Pancreas (tissue), 10 donors: ENCODE data around the gene SLCO4A1. TPM values are rescaled to one million over a fixed set of nuclear protein-coding genes. Genes with fewer than 3 reads are reported as not detected.
A peak's percentile ranks its signal among the peaks of the same experiment; 100 is the strongest.

Experiments
- ATAC-seq, 4 donors: fragments of 200-7000 bp; cut with Tn5 transposase; one replicate each; pipeline versions ENCODE4 v1.8.0 to v1.9.1; 2020; ENCODE audit warnings: mild to moderate bottlenecking in 4 of 4, moderate library complexity in 4 of 4
- DNase-seq, 6 donors: peaks; one replicate each; pipeline ENCODE4 v3.0.0-alpha.2; 2020
- FAIRE-seq: peaks from 2 replicates; lab custom pipeline; 2012; peaks lifted over from hg19 to GRCh38; lab: Jason Lieb, UNC
- H3K27ac ChIP-seq, 4 donors: fragments of 200-600 bp; sonication (generic); 1 replicate in 3 of 4; 2 replicates in 1 of 4; pipeline versions ENCODE4 v1.5.0 to v1.8.0; 2020
- H3K27me3 ChIP-seq, 4 donors: fragments of 200-600 bp; one replicate each; pipeline ENCODE4 v1.8.0; 2021
- H3K36me3 ChIP-seq, 3 donors: fragments of 200-600 bp; sonication (generic) in 1 of 3; one replicate each; pipeline versions ENCODE4 v1.5.0 to v1.8.0; 2020 to 2021
- H3K4me1 ChIP-seq, 3 donors: fragments of 200-600 bp; one replicate each; pipeline ENCODE4 v1.8.0; 2021
- H3K4me3 ChIP-seq, 4 donors: fragments of 200-600 bp; sonication (generic) in 2 of 4; one replicate each; pipeline versions ENCODE4 v1.5.0 to v1.8.0; 2020 to 2021
- H3K9me3 ChIP-seq, 4 donors: fragments of 200-600 bp; one replicate each; pipeline ENCODE4 v1.8.0; 2021
- CTCF ChIP-seq, 4 donors: fragments of 200-600 bp; sonication (generic) in 3 of 4; IDR thresholded peaks; one replicate each; pipeline versions ENCODE4 v1.5.0 to v1.8.0; 2021; ENCODE audit warnings: antibody characterized with exemption in 4 of 4
- WGBS, 2 donors: extraction: QIAGEN DNeasy Blood & Tissue Kit; methylation state at CpG; one replicate each; pipeline ENCODE4 v1.1.7; 2013; 5-methylcytosine and 5-hydroxymethylcytosine counted together
- intact Hi-C, 3 donors: fragments of 100-400 bp; cut with DNase I; formaldehyde crosslinking; loops; one replicate each; pipeline versions ENCODE4 v1.11.1 to v1.14.2; 2022
- polyA plus RNA-seq, 2 donors: library from polyadenylated mRNA; stranded (reverse); fragments of 200-250 nt; gene quantifications; one replicate each; pipeline ENCODE4 v1.2.3, GENCODE V29; 2013
- total RNA-seq, 6 donors: library from RNA; stranded (reverse); fragmentation: NEBNext Ultra II Directional in 4 of 6; extraction: Animal tissue kit (Norgen Biotek cat#: 25700) in 4 of 6; gene quantifications; one replicate each; pipeline versions ENCODE4 v1.2.1 to v1.2.4, GENCODE V29; 2021 to 2023
- donor health status: healthy with polysubstance abuse.
- donor health status: DM: no; HTN: no; CAD: no; lungs with moderate emphysema.
- donor health status: DM: no; HTN: no; CAD: no.
- donor health status: control.
- donor health status: control.
- donor health status: Bipolar disorder and iron deficiency.
- donor health status: DM: yes; HTN: yes; CAD: no.
- donor health status: DM: no; HTN: no; CAD: no.
- donor health status: DM: no; HTN: no; CAD: no.
- donor health status: DM: yes; HTN: yes; CAD: no.

Gene SLCO4A1
- total and polyA plus RNA-seq, 8 donors = 1.2 to 15.9 (median 2.2) TPM

GRCh38 chr20:62622178-62622876 is 20.0 kb upstream of the SLCO4A1 start:
- FAIRE-seq (no peak), DNase-seq (peak in 2 of 6 donors; percentile 15 to 16), ATAC-seq (no peak)
- no peaks in the 10 kb centered on the region for H3K9me3 ChIP-seq
- H3K27me3 ChIP-seq = no peaks in the 10 kb centered on the region
- peaks cover 16 to 20% (median 16%) of the 10 kb centered on the region in 3 donors for H3K4me1 ChIP-seq
- TF ChIP-seq CTCF (IDR thresholded peaks at IDR 0.05) = no peak
- peak overlapping the region; percentile 90 to 95 (median 95) for H3K27ac ChIP-seq
- WGBS, 2 donors = 84 to 90% methylated on average over 22 to 25 of the region's 25 CpGs
- H3K36me3 ChIP-seq = no peaks in the 10 kb centered on the region
- no peak overlapping the region for H3K4me3 ChIP-seq
- intact Hi-C loops = no loop called here

GRCh38 chr20:62622877-62623487 is 19.3 kb upstream of the SLCO4A1 start:
- intact Hi-C loops = no loop called here
- Histone ChIP-seq H3K36me3 (no peaks in the 10 kb centered on the region), H3K27me3 (no peaks in the 10 kb centered on the region), H3K4me3 (peak overlapping the region in 1 of 4 donors; percentile 4), H3K27ac (peak overlapping the region; percentile 90 to 95 (median 95)), H3K4me1 (peaks cover 16 to 20% (median 16%) of the 10 kb centered on the region in 3 donors), H3K9me3 (no peaks in the 10 kb centered on the region)
- ATAC-seq (peak; percentile 0 to 5 (median 1)), DNase-seq (peak in 1 of 6 donors; percentile 61), FAIRE-seq (no peak)
- 76 to 78% methylated on average over 29 of the region's 29 CpGs for WGBS, 2 donors
- no peak for TF ChIP-seq CTCF (IDR thresholded peaks at IDR 0.05)

GRCh38 chr20:62623488-62624324 is 18.6 kb upstream of the SLCO4A1 start:
- intact Hi-C loops = no loop called here
- Histone ChIP-seq H3K27me3 (no peaks in the 10 kb centered on the region), H3K4me1 (peaks cover 16 to 20% (median 16%) of the 10 kb centered on the region in 3 donors), H3K4me3 (peak overlapping the region in 1 of 4 donors; percentile 4), H3K9me3 (no peaks in the 10 kb centered on the region), H3K36me3 (no peaks in the 10 kb centered on the region), H3K27ac (peak overlapping the region; percentile 90 to 95 (median 95))
- DNase-seq (peak; percentile 91 to 98 (median 96)), FAIRE-seq (no peak), ATAC-seq (peak; percentile 91 to 93 (median 93))
- no peak for TF ChIP-seq CTCF (IDR thresholded peaks at IDR 0.05)
- WGBS, 2 donors = 4 to 5% methylated on average over 22 to 23 of the region's 23 CpGs

- H3K36me3 ChIP-seq = no peaks in the 10 kb centered on the region
- no peaks in the 10 kb centered on the region for H3K27me3 ChIP-seq
- peak overlapping the region; percentile 90 to 95 (median 95) for H3K27ac ChIP-seq
- no peak for TF ChIP-seq CTCF (IDR thresholded peaks at IDR 0.05)
- 57% methylated on average over 9 of the region's 9 CpGs for WGBS, 2 donors
- DNase-seq (peak in 3 of 6 donors; percentile 49 to 82 (median 60)), ATAC-seq (peak; percentile 8 to 32 (median 20)), FAIRE-seq (no peak)
- H3K4me1 ChIP-seq = peaks cover 16 to 20% (median 16%) of the 10 kb centered on the region in 3 donors
- intact Hi-C loops = no loop called here
- H3K4me3 ChIP-seq = no peak overlapping the region
- no peaks in the 10 kb centered on the region for H3K9me3 ChIP-seq
Measured at GRCh38 chr20:62624325-62624690, 18.0 kb upstream of the SLCO4A1 start.
